HEK293 (cell line): Measurements from ENCODE around the gene MAP3K4.
A peak's percentile ranks its signal among the peaks of the same experiment; 100 is the strongest.

Experiments
- CTCF ChIA-PET: fragments of 350-600 bp; formaldehyde crosslinking; extraction: SDS; loops from one replicate; lab custom pipeline; 2021; ENCODE audit warnings: antibody characterized with exemption; lab: Yijun Ruan, JAX
- POLR2A ChIA-PET: fragments of 300-600 bp; formaldehyde crosslinking; extraction: SDS; loops from one replicate; lab custom pipeline; 2020; ENCODE audit warnings: antibody characterized with exemption, inconsistent platforms; lab: Yijun Ruan, JAX
- H3K27ac ChIP-seq: fragments of 200-500 bp; sonication (Bioruptor generic); 2 replicates; pipeline ENCODE4 v1.5.1; 2014; ENCODE audit warnings: low read depth, low read length, control low read depth, inconsistent platforms; ENCODE audit errors: extremely low read depth
- H3K36me3 ChIP-seq, 2 experiments: fragments of 200-500 bp in 1 of 2; sonication (Bioruptor generic) in 1 of 2; 1 replicate in 1 of 2; 2 replicates in 1 of 2; pipeline ENCODE4 v1.5.1; 2014 to 2017; ENCODE audit warnings: inconsistent platforms in 2 of 2, low read length in 2 of 2; ENCODE audit not compliant: control insufficient read depth in 2 of 2, insufficient read depth in 1 of 2
- H3K4me1 ChIP-seq: fragments of 200-500 bp; sonication (Bioruptor generic); 2 replicates; pipeline ENCODE4 v1.5.1; 2014; ENCODE audit warnings: mild to moderate bottlenecking, low read length, inconsistent platforms; ENCODE audit not compliant: control insufficient read depth, insufficient read depth
- H3K4me3 ChIP-seq: 2 replicates; pipeline ENCODE4 v1.5.1; 2011; ENCODE audit warnings: low read depth, mild to moderate bottlenecking, control low read depth, low read length, moderate library complexity
- H3K9me3 ChIP-seq: fragments of 200-500 bp; sonication (Bioruptor generic); 2 replicates; pipeline ENCODE4 v1.5.1; 2014; ENCODE audit warnings: low read depth, low read length, inconsistent platforms; ENCODE audit not compliant: control insufficient read depth, insufficient read depth
- FEZF1 ChIP-seq: fragments of 450-650 bp; formaldehyde crosslinking; IDR thresholded peaks from 2 replicates; pipeline ENCODE4 v1.5.1; 2016; ENCODE audit warnings: missing biosample characterization, missing genetic modification characterization
- GLI2 ChIP-seq: fragments of 450-650 bp; formaldehyde crosslinking; IDR thresholded peaks from 2 replicates; pipeline ENCODE4; 2017; ENCODE audit warnings: missing biosample characterization, missing genetic modification characterization, low read depth, borderline replicate concordance
- KLF7 ChIP-seq: fragments of 450-650 bp; formaldehyde crosslinking; IDR thresholded peaks from 2 replicates; pipeline ENCODE4 v1.5.1; 2016; ENCODE audit warnings: missing biosample characterization, missing genetic modification characterization, borderline replicate concordance
- PRDM1 ChIP-seq: fragments of 450-650 bp; formaldehyde crosslinking; IDR thresholded peaks from 2 replicates; pipeline ENCODE4; 2016; ENCODE audit warnings: missing biosample characterization, missing genetic modification characterization
- PRDM6 ChIP-seq: fragments of 450-650 bp; formaldehyde crosslinking; IDR thresholded peaks from 2 replicates; pipeline ENCODE4 v1.5.1; 2017; ENCODE audit warnings: missing biosample characterization, missing genetic modification characterization
- SCRT1 ChIP-seq: fragments of 450-650 bp; formaldehyde crosslinking; IDR thresholded peaks from 2 replicates; pipeline ENCODE4 v1.5.1; 2016; ENCODE audit warnings: missing biosample characterization, missing genetic modification characterization, borderline replicate concordance
- SP3 ChIP-seq: fragments of 450-650 bp; formaldehyde crosslinking; IDR thresholded peaks from 2 replicates; pipeline ENCODE4 v1.5.1; 2016; ENCODE audit warnings: missing biosample characterization, missing genetic modification characterization
- ZBTB20 ChIP-seq: fragments of 450-650 bp; formaldehyde crosslinking; IDR thresholded peaks from 2 replicates; pipeline ENCODE4 v1.5.1; 2016; ENCODE audit warnings: missing biosample characterization, missing genetic modification characterization
- ZBTB48 ChIP-seq: fragments of 450-650 bp; formaldehyde crosslinking; IDR thresholded peaks from 2 replicates; pipeline ENCODE4 v1.5.1; 2016; ENCODE audit warnings: missing biosample characterization, missing genetic modification characterization
- ZBTB6 ChIP-seq: fragments of 450-650 bp; formaldehyde crosslinking; IDR thresholded peaks from 2 replicates; pipeline ENCODE4 v1.5.1; 2017; ENCODE audit warnings: missing biosample characterization, missing genetic modification characterization
- ZBTB8A ChIP-seq: fragments of 450-650 bp; formaldehyde crosslinking; IDR thresholded peaks from 2 replicates; pipeline ENCODE4 v1.5.1; 2016; ENCODE audit warnings: missing biosample characterization, missing genetic modification characterization
- ZNF10 ChIP-seq: fragments of 450-650 bp; formaldehyde crosslinking; IDR thresholded peaks from 2 replicates; pipeline ENCODE4 v1.5.1; 2017; ENCODE audit warnings: missing biosample characterization, missing genetic modification characterization
- ZNF138 ChIP-seq: fragments of 450-650 bp; formaldehyde crosslinking; IDR thresholded peaks from 2 replicates; pipeline ENCODE4 v1.5.1; 2016; ENCODE audit warnings: missing biosample characterization, missing genetic modification characterization, borderline replicate concordance
- ZNF157 ChIP-seq: fragments of 450-650 bp; formaldehyde crosslinking; IDR thresholded peaks from 2 replicates; pipeline ENCODE4 v1.5.1; 2016; ENCODE audit warnings: missing biosample characterization, missing genetic modification characterization
- ZNF366 ChIP-seq: fragments of 450-650 bp; formaldehyde crosslinking; conservative IDR thresholded peaks from 2 replicates; pipeline ENCODE4 v1.5.1; 2016; ENCODE audit warnings: missing biosample characterization, missing genetic modification characterization
- ZNF510 ChIP-seq: fragments of 450-650 bp; formaldehyde crosslinking; IDR thresholded peaks from 2 replicates; pipeline ENCODE4 v1.5.1; 2018; ENCODE audit warnings: mild to moderate bottlenecking, missing genetic modification characterization, missing biosample characterization; ENCODE audit not compliant: insufficient replicate concordance
- ZNF514 ChIP-seq: fragments of 450-650 bp; formaldehyde crosslinking; IDR thresholded peaks from 2 replicates; pipeline ENCODE4 v1.5.1; 2016; ENCODE audit warnings: missing biosample characterization, missing genetic modification characterization
- ZNF544 ChIP-seq: fragments of 450-650 bp; formaldehyde crosslinking; IDR thresholded peaks from 2 replicates; pipeline ENCODE4 v1.5.0; 2017; ENCODE audit warnings: missing biosample characterization, missing genetic modification characterization
- ZNF610 ChIP-seq: fragments of 450-650 bp; formaldehyde crosslinking; IDR thresholded peaks from 2 replicates; pipeline ENCODE4 v1.5.1; 2016; ENCODE audit warnings: missing biosample characterization, missing genetic modification characterization, borderline replicate concordance
- ZNF645 ChIP-seq: fragments of 450-650 bp; formaldehyde crosslinking; IDR thresholded peaks from 2 replicates; pipeline ENCODE4; 2016; ENCODE audit warnings: missing biosample characterization, missing genetic modification characterization
- ZNF747 ChIP-seq: fragments of 450-650 bp; formaldehyde crosslinking; IDR thresholded peaks from 2 replicates; pipeline ENCODE4 v1.5.1; 2016; ENCODE audit warnings: missing biosample characterization, missing genetic modification characterization
- ZNF777 ChIP-seq: fragments of 450-650 bp; formaldehyde crosslinking; IDR thresholded peaks from 2 replicates; pipeline ENCODE4 v1.5.1; 2017; ENCODE audit warnings: missing biosample characterization, missing genetic modification characterization, borderline replicate concordance
- ZNF843 ChIP-seq: fragments of 450-650 bp; formaldehyde crosslinking; IDR thresholded peaks from 2 replicates; pipeline ENCODE4 v1.5.1; 2016; ENCODE audit warnings: missing biosample characterization, missing genetic modification characterization
- TF ChIP-seq, protein P1 (sequence below): fragments of 450-650 bp; formaldehyde crosslinking; IDR thresholded peaks from 2 replicates; pipeline ENCODE4 v1.5.1; 2017; ENCODE audit warnings: missing biosample characterization, missing genetic modification characterization

MAP3K4 gene

GRCh38 chr6:161035981-161036263, 44.4 kb downstream of the MAP3K4 start:
- Histone ChIP-seq H3K9me3 (no peaks in the 10 kb centered on the region), H3K27ac (no peak overlapping the region), H3K4me3 (no peak overlapping the region), H3K36me3 (peaks cover 0 to 12% of the 10 kb centered on the region in 2 experiments; a peak in 1 of 3 replicates), H3K4me1 (peaks cover 5% of the 10 kb centered on the region; the same call in 1 of the 2 replicates)
- no peak for TF ChIP-seq ZNF10 (tag by site-specific recombination)
- TF ChIP-seq ZNF510 (tag by site-specific recombination): no peak
- TF ChIP-seq ZNF138: no peak
- no peak for TF ChIP-seq ZNF157
- TF ChIP-seq ZNF610 (tag by site-specific recombination): no peak
- no peak for TF ChIP-seq SCRT1 (tag by site-specific recombination)
- no peak for TF ChIP-seq ZNF514 (tag by site-specific recombination)
- no peak for TF ChIP-seq ZBTB6 (tag by site-specific recombination)
- no peak for TF ChIP-seq ZBTB20 (tag by site-specific recombination)
- TF ChIP-seq ZNF777: no peak
- no peak for TF ChIP-seq SP3 (tag by site-specific recombination)
- no peak for TF ChIP-seq ZNF843 (tag by site-specific recombination)
- CTCF ChIA-PET: interaction anchor here (1.3 kb wide), 1 partner anchor 24 kb away, joined by 3 read pairs; no protein-coding TSS in a partner anchor
- POLR2A ChIA-PET: no interaction called here

GRCh38 chr6:161037873-161038228, 46.3 kb downstream of the MAP3K4 start:
- POLR2A ChIA-PET: interaction anchor here (1.1 kb wide), 1 partner anchor 9 kb away, joined by 3 read pairs; no protein-coding TSS in a partner anchor
- no peak overlapping the region for H3K4me3 ChIP-seq
- H3K27ac ChIP-seq: no peak overlapping the region
- no peaks in the 10 kb centered on the region for H3K9me3 ChIP-seq
- CTCF ChIA-PET: interaction anchor here (0.7 to 1.0 kb wide), 2 partner anchors 44 to 303 kb away, joined by 3 read pairs; no protein-coding TSS in a partner anchor
- TF ChIP-seq FEZF1 (0 out of 2 replicates have a peak, but pooled peaks have one; percentile 22), KLF7 (tag by site-specific recombination) (no peak), PRDM1 (tag by site-specific recombination) (peak; percentile 99), ZBTB8A (tag by site-specific recombination) (no peak), ZNF645 (tag by site-specific recombination) (no peak), ZNF747 (tag by site-specific recombination) (0 out of 2 replicates have a peak, but pooled peaks have one; percentile 28), PRDM6 (tag by site-specific recombination) (no peak), ZNF366 (peak; percentile 84), GLI2 (tag by site-specific recombination) (no peak), ZBTB48 (no peak), ZNF544 (tag by site-specific recombination) (no peak)
- TF ChIP-seq, protein P1, sequence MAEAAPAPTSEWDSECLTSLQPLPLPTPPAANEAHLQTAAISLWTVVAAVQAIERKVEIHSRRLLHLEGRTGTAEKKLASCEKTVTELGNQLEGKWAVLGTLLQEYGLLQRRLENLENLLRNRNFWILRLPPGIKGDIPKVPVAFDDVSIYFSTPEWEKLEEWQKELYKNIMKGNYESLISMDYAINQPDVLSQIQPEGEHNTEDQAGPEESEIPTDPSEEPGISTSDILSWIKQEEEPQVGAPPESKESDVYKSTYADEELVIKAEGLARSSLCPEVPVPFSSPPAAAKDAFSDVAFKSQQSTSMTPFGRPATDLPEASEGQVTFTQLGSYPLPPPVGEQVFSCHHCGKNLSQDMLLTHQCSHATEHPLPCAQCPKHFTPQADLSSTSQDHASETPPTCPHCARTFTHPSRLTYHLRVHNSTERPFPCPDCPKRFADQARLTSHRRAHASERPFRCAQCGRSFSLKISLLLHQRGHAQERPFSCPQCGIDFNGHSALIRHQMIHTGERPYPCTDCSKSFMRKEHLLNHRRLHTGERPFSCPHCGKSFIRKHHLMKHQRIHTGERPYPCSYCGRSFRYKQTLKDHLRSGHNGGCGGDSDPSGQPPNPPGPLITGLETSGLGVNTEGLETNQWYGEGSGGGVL (tag by site-specific recombination): no peak
- H3K36me3 ChIP-seq: peaks cover 0 to 20% of the 10 kb centered on the region in 2 experiments; a peak in 1 of 3 replicates
- peaks cover 5% of the 10 kb centered on the region; the same call in 1 of the 2 replicates for H3K4me1 ChIP-seq
